HG03575 (cell line): ENCODE data around the gene TCAP.

Experiments
- ATAC-seq: cut with Tn5 transposase; IDR thresholded peaks from one replicate; pipeline ENCODE4 v1.9.1; 2021; ENCODE audit not compliant: unreplicated experiment, insufficient number of reproducible peaks, low FRiP score; ENCODE audit errors: extremely low read depth

TCAP gene, protein sequence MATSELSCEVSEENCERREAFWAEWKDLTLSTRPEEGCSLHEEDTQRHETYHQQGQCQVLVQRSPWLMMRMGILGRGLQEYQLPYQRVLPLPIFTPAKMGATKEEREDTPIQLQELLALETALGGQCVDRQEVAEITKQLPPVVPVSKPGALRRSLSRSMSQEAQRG

DNA sequence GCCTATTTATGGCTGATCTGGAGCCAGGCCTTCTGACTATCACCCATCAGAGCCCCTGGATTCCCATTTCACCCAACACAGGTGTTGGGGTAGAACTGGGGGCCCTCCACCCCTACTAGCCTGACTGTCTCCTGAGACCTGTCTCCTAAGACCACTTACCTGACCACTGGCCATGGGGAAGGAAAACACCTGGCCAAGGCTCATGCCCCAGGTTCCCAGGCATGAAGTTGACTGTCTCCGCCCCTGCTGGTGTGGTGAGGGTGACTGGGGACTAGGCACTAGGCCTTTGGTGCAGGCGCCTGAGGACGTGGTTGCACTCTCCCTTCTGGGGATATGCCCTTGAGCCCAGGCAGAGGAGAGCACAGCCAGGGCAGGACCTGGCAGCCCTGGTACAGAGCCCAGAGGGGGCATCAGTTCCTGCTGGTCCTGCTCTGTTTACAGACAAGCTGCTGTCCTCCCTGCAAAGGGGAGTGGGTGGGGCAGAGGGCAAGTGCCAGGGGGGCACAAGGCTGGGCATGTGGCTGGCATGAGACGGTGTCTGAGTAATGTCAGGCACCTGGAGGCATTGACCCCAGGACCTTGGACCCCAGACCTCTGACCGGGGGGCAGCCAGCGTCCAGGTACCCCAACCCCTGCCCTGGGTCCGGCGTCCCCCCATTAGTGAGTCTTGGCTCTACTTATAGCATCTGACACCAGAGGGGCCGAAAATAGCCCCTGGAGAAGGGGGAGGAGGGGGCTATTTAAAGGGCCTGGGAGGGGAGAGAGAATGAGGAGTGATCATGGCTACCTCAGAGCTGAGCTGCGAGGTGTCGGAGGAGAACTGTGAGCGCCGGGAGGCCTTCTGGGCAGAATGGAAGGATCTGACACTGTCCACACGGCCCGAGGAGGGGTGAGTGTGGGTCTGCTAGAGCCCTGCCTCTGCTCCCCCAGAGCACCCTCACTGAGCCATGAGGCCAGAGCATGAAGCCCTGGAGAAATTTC lies at the start of gene TCAP:
TSS of gene TCAP (plus strand) at position 769 of the 981 bp plus-strand sequence. CDS start at position 780, 11 bp downstream.
- ATAC-seq = no peak

DNA sequence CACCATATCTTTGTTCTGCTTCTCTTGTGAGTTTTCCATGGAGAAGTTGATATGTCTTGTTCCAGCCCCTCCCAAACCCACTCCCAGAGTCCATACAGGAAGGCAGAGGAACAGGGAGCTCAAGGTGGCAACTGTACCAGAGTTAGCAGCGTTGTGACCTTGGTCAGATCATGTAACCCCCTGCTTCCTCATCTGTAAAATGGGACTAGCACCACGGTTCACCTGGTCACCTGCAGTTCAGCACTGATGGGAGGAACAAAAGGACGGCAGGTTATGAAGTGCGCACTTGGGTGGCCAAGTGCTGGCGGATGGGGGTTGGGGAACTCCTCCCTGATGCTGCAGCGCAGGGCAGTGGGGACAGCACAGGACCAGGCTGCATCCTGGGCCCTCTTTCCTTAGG lies 49.7 kb upstream of the TCAP start:
- ATAC-seq = no peak

DNA sequence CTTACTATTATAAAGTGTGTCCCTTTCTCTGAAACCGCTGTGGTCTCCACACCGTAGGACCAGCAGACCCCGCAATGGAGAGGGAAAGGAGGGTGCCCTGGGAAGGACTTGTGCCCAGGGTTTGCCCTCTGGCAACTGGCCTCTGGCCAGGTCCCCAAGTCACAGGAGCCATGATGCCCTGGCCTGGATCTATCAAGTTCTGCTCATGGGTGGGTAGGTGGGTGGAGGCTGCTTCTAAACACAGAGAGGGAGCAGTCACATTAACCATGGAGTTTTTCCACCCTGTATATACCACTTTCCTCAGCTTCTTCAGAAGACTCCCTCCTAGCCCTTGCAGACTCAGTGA lies 48.1 kb upstream of the TCAP start:
- ATAC-seq = no peak

DNA sequence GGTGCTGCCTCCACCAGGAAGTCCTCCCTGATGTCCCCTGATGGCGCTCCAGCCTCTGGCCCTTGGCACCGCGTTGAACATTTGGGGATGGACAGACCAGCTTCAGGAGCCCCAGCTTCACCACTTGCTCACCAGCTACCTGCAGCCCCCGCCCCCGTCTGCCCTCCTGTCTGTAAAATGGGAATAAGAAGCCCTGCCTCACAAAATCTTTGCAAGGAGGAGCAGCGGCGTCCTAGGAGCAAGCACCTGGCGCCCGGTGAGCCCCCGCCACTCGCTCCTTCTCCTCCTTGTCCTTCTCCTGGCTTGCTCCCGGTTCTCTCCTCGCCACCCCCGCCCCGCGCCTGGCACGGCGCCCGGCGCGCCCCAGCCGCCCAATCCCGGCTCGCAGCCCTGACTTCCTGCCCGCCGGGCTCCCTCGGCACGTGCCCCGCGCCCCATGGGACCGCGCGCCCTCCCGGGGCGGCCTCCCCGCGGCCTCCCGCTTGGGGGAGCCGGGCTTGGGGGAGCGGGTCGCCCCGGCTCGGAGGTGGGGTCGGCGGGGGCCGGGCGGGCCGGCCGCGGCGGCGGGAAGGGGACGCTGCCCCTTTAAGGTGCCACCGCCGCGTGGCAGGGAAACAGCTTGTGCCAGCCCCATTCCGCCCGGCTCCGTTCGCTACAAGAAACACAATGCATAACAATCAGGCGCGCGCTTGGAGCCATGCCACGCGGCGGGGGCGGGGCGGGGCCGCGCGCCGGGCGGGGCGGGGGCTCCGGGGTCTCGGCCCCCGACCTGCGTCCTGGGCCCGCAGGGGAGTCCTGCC lies 47.5 kb upstream of the TCAP start:
- no peak for ATAC-seq

DNA sequence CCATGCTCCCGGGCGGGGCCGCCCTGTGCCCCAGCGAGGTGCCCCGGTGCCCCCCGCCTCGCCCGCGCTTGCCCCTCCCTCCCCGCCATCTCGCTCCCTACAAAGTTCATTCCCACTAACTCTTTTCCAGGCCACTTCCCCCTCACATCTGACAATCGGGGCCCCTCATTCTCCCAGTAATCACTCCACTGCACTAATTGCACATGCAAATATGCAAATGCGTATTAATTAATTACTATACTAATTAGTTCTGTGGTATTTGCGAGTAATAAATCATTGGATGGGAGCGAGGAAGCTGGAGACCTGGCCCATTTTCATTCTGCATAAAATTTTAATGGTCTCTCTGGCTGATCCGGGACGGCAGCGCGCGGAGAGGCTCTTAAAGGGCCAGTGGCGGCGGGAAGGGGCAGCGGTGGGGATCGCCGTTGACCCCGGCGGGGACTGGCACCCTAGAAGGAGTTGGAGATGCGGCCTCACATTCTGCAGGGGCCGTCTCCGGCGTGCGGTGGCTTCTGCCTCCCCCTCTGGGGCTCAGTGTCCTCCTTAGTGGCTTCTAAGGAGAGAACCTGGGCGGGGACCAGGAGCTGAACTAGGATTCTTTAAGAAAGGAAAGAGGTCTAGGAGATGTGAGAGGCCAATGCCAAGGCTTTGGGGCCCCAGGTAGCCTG lies 46.8 kb upstream of the TCAP start:
- ATAC-seq = no peak

DNA sequence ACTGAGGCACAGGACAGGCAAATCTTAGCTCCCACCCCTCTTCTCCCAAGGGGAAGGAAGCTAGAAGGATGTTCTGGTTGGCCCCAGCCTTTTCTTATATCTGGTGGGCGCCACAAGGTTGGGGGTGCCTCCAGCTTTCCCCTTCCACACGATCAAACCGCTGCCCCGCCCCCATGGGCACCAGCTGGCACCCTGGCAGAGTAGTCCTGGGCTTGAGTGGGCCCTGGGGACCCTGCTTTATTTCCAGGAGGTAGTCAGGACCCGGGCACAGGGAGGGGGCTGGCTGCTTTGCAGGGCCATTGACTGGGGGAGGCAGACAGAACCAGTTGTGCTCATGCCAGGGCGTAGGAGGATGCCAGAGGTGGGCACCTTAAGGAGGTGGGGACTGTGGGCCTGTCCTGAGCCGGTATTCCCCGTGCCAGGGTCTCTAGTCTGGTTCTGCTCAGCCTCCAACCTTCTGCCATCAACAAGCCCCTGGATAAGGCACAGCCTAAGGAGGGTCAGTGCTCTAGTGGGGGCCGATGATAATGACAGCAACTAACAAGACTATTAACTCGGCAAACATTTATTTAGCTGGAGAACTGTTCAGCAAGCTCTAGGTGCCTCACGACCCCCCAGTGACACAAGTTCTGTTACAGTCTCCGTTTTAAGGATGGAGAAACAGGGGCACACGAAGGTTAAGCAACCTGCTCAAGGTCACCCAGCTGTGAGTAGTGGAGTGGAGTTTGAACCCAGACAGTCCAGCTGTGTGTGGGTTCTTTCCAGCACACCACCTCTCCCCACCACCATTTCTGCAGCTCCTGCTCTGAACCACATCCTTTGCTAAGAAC lies 46.0 kb upstream of the TCAP start:
- ATAC-seq = no peak

DNA sequence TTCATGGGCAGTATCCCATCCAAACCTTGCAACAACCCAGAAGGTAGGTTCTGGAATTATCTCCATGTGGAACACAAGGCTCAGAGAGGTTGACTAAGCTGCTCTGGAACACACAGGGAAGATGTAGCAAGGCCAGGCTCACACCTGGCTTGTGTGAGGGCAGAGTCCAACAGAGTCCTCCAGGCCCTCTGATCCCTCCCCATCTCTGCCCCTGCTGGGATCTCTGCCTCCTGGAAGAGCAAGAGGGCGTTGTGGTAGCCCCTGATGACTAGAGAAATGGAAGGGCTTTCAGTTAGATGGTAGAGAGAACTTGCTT lies 45.4 kb upstream of the TCAP start:
- no peak for ATAC-seq

DNA sequence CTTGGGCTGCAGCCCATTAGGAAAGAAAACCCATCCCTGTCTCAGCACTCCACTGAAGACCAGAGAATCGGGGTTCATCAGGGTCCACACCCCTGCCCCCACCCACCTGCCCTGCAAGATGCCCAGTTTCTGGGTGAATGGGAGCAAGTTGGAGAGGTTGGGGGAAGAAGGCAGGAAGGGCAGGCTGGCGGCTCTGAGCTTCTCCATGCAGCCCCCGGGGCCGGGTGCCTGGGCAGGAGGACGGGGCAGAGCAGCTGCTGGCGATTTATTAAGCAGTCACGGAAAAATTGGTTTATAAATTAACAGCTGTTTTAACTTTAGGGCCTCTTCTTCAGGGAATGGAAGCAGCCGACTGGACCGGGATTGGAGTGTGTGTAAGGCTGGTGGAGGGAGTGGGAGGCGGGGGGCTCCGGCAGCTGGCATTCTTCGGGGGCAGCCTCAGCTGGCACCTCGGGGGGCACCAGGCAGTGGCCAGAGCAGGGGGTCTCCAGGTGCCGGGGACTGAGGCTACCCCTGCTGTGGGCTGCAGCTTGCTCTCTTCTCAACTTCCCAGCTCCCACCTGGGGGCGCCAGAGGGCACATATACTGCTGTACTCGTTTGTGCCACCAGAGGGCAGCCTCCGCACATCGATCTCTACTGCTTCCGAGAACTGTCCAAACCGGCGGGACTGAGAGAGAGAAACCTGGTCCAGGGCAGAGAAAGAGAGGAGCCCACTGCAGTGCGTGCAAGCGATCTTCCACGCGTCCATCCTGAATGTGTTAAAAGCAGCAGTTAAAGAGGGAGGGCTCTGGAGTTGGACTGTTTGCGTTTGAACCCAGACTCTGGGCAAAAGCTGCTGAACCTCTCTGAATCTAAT lies 43.4 kb upstream of the TCAP start:
- ATAC-seq = no peak

DNA sequence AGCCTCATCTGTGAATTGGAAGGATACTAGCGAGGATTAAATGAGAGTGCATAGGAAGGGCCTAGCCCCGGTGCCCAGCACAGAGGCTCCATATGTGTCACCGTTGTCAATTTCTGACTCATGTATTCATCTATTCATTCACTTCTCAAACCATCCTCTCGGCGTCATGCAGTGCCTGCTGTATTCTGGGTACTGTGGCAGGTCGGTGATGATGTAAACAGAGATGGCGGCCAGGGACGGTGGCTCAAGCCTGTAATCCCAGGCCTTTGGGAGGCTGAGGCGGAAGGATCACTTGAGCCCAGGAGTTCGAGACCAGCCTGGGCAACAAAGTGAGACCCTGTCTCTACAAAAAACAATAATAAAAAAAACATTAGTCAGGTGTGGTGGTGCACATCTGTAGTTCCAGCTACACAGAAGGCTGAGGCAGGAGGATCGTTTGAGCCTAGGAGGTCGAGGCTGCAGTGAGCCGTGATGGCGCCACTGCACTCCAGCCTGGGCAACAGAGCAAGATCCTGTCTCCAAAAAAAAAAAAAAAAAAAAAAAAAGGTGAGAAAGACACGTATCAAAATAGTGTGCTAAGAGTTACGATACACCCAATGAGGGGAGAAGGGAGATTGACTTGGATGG lies 42.7 kb upstream of the TCAP start:
- no peak for ATAC-seq

DNA sequence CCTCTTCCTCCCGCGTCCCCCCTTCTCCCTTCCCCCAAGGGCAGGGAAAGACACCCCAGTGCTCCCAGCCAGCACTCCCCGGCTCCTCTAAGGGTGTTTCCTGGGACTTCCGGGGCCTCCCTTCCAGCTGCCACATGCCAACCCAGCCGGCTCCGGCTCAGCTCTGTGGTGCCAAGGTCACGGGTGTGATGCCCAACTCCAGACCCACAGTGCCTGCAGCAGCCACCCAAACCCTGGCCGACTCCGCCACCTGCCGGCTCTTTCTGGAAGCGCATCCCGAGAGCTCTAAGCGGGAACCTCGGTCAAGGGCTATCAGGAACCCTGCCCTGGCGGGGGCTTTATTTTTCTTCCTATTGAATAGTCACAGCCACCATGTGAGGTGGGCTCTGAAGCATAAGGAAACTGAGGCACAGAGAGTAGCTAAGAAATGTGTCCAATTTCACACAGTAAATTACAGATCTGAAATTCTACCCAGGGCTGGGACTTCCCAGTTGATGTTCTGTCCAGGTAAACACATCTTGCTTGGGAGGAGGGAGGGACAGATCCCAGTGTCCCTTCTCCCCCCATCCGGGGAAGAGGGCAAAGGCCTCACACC lies 41.7 kb upstream of the TCAP start:
- no peak for ATAC-seq

DNA sequence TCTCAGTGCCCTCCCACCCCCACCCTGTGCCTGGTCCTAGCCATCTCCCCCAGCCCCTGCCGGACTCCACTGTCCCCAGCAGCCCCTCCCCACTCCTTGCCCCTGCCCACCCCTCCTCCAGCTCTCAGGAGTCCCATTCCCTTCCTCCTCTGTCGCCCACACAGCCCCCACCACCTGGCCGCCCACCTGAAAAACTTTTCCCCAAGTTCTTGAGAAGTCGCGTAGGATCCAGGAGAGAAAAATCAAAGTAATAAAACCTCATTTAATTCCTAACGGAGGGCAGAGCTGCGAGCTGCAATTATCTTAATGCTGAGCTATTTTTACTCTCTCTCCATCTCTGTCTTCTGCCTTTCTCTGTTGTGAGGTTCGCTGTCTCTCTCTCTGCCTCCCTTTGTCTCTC lies 40.8 kb upstream of the TCAP start:
- ATAC-seq = no peak

DNA sequence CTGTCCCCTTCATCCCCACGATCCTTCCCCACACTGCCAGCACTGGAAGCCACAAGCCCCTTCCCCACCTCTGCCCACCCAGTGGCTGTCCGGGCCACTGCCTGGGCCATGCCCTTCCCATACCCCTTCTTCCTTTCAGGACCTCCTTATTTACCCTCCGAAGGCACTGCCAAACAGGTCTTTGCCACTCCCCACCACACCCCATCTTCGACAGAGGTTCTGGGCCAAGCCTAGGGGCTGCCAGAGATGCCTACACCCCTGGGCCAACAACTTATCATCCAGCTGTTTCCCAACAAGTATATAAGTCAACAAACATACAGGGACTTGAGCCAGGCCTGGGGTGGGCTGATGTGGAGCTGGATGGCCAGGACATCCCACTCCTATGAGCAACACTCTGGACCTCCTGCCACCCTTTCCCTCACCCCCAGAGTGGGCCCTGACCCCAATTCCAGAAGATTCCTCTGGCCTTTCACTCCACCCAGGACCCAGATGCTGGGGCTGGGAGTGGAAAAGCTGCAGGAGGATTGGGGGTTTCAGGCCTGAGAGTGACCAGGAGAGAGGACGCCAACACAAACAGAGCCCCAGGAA lies 39.9 kb upstream of the TCAP start:
- no peak for ATAC-seq

DNA sequence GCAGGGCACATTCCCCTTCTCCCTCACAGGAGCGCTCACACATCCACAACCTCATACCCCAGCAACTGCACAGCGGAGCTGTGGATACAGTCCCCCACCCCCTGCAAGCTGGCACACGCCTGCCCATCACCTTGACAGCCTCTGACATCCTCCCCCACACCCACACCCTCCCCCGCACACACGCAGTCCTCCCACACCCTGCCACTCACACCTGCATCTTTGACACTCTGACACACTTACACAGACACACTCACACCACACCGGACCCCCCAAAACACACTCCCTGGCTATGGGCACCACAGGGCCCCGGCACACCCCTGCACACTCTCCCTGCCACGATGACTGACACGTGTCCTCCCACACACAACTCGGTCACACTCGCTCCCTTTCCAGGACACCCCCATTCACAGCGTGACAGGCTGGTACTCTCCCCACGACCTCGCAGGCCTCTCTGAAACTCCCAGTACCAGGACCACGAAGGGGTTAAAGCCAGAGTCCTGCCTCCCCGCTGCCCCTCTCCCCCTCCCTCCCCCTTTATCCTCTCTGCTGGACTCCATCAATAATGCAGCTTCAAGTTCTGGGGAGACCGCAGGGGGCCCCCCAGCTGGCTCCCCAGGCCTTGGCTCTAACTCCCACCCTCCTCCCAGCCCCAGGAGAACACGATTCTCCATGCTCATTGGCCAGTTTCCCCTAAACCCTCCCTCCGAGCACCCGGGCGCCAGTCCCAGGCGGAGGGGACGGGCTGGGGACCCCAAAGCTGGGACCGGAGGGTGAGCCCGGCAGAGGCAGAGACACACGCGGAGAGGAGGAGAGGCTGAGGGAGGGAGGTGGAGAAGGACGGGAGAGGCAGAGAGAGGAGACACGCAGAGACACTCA lies 38.7 kb upstream of the TCAP start, which contains the start of gene PPP1R1B:
TSS of gene PPP1R1B (plus strand) at position 782 of the 876 bp plus-strand sequence. CDS start 441 bp downstream, outside the sequence.
- ATAC-seq = no peak

DNA sequence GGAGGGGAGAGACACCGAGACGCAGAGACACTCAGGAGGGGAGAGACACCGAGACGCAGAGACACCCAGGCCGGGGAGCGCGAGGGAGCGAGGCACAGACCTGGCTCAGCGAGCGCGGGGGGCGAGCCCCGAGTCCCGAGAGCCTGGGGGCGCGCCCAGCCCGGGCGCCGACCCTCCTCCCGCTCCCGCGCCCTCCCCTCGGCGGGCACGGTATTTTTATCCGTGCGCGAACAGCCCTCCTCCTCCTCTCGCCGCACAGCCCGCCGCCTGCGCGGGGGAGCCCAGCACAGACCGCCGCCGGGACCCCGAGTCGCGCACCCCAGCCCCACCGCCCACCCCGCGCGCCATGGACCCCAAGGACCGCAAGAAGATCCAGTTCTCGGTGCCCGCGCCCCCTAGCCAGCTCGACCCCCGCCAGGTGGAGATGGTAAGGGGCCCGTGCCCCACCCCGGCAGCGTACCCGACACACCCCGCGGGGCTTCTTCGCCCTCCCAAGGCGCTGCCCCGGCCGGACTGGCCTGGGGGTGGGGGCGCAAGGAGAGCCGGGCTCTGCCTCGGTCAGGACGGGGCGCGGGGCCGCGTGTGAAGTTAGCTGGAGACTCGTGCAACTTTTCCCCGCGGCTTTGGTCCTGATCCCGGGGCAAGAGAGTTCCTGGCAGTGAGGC lies 38.0 kb upstream of the TCAP start:
- ATAC-seq = no peak
